T47D (cell line): ENCODE data around the gene SPACA4.
A peak's percentile ranks its signal among the peaks of the same experiment; 100 is the strongest.

Source experiments
- DNase-seq, 2 experiments: peaks; one replicate each; pipeline versions ENCODE4 v3.0.0 to v3.0.0-alpha.2; 2011 to 2012; ENCODE audit warnings: low read depth in 1 of 2, low spot score in 1 of 2
- JUND ChIP-seq: IDR thresholded peaks from 2 replicates; pipeline ENCODE4 v1.6.1; 2012; ENCODE audit warnings: low read depth
- in situ Hi-C: cut with HindIII; loops from 2 replicates; pipeline ENCODE4 v1.10.0; 2016; ENCODE audit warnings: low sequenced_read_pairs, low pct_unique_long_range_greater_than_20kb

SPACA4 gene

GRCh38 chr19:48578891-48579290, 27.7 kb upstream of the SPACA4 start:
- DNase-seq = no peak
- no peak for TF ChIP-seq JUND
- in situ Hi-C loops = no loop called here

DNA sequence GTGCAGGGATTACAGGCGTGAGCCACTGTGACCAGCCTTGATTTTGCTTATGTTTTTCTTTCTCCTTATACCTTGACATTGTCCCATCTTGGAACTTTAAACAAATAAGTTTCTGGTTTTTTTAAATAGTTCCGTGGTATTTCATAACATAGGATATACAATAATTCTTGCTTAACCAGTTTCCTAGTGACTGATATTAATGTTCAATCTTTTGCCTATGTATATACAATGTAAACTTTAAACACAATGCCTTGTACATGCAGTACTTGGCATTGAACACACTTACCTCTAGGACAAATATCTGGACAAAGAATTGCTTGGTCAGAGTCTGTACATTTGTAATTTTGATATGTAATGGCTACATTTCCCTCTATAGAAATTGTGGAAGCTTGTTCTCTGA, 24.4 kb upstream of the SPACA4 start:
- in situ Hi-C loops = no loop called here
- no peak for TF ChIP-seq JUND
- peak in 1 of 2 experiments; percentile 42 for DNase-seq

- DNase-seq = no peak
- in situ Hi-C loops = no loop called here
- no peak for TF ChIP-seq JUND
Observed at GRCh38 chr19:48587387-48587786, 19.2 kb upstream of the SPACA4 start.

- in situ Hi-C loops = no loop called here
- TF ChIP-seq JUND = no peak
- DNase-seq = peak; percentile 67 to 80
Observed at GRCh38 chr19:48588670-48589401, 17.7 kb upstream of the SPACA4 start.

DNA sequence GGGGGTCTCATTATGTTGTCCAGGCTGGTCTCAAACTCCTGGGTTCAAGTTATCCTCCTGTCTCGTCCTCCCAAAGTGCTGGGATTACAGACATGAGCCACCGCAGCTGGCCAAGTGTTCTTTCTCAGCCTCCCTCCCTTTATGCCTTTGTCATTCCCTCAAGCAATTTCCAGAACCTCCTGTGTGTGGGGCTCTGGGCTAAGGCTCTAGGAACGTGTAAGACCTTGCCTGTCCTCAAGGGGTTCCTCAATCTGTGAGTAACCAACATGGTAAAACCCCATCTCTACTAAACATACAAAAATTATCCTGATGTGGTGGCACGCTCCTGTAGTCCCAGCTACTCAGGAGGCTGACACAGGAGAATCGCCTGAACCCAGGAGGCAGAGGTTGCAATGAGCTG, 15.5 kb upstream of the SPACA4 start:
- no peak for TF ChIP-seq JUND
- DNase-seq = no peak
- in situ Hi-C loops = no loop called here

DNA sequence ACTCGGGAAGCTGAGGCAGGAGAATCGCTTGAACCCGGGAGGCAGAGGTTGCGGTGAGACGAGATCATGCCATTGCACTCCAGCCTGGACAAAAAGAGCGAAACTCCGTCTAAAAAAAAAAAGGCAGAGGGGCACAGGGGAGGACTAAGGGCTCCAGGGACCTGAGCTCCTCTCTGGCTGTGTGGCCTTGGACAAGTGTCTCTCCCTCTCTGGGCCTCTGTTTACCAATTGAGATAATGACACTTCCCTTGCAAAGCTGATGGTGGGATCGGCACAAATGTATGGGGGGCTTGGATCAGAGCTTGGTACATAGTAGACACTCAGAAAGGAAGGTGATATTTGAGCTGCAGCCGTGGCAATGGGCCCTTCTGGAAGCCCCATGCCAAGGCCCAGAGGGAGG, 11.4 kb upstream of the SPACA4 start:
- TF ChIP-seq JUND = no peak
- no peak for DNase-seq
- in situ Hi-C loops = no loop called here

DNA sequence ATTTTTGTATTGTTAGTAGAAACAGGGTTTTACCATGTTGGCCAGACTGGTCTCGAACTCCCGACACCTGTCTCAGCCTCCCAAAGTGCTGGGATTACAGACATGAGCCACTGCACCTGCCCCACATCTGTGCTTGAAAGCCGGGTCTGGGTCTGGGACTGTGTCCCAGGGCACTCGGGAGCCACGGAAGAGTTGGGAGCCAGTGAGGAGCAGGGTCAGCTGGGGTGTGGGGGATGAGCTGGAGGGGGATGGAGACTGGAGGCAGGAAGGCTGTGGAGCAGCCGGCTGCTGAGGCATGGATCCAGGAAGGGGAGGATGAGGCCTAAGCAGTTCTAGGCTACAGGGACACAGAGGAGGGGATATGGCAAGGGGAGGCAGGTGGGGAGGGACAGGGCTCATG, 10.7 kb upstream of the SPACA4 start:
- no peak for TF ChIP-seq JUND
- in situ Hi-C loops = no loop called here
- DNase-seq = no peak

- no peak for TF ChIP-seq JUND
- DNase-seq = no peak
- in situ Hi-C loops = no loop called here
Observed at GRCh38 chr19:48596237-48596636, 10.3 kb upstream of the SPACA4 start.

- TF ChIP-seq JUND = no peak
- in situ Hi-C loops = no loop called here
- no peak for DNase-seq
Observed at GRCh38 chr19:48596679-48597465, 9.7 kb upstream of the SPACA4 start.

DNA sequence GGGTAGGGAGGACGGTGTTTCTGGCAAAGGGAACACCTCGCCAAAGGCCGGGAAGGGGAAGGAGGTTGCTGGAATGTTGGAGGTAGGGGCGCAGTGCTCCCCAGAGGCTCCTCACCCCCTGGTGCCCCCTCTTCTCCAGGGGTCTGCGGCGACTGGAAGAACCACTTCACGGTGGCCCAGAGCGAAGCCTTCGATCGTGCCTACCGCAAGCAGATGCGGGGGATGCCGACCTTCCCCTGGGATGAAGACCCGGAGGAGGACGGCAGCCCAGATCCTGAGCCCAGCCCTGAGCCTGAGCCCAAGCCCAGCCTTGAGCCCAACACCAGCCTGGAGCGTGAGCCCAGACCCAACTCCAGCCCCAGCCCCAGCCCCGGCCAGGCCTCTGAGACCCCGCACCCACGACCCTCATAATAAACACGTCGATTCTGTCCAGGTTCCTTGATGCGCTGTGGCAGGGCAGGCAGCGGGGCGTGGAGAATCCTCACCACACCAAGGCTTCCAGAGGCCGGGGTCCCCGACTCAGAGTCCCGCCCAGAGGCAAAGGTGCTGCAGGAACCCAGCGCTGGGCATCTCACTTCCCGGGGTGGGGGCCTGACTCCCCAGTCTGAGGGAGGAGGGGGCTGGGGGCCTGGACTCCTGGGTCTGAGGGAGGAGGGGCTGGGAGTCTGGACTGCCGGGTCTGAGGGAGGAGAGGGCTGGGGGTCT, 7.4 kb upstream of the SPACA4 start:
- DNase-seq = no peak
- TF ChIP-seq JUND = no peak
- in situ Hi-C loops = no loop called here

GRCh38 chr19:48600679-48601417, 5.7 kb upstream of the SPACA4 start:
- DNase-seq = no peak
- no peak for TF ChIP-seq JUND
- in situ Hi-C loops = no loop called here

- DNase-seq = no peak
- in situ Hi-C loops = no loop called here
- no peak for TF ChIP-seq JUND
Observed at GRCh38 chr19:48603001-48603400, 3.5 kb upstream of the SPACA4 start.
